Vagina (tissue), 2 donors: Measurements from ENCODE around the gene TTYH1. TPM values are rescaled to one million over a fixed set of nuclear protein-coding genes. Genes with fewer than 3 reads are reported as not detected.
A peak's percentile ranks its signal among the peaks of the same experiment; 100 is the strongest.

Experiments
- DNase-seq, 2 donors: peaks; one replicate each; pipeline ENCODE4 v3.0.0-alpha.2; 2017; ENCODE audit errors: extremely low spot score in 2 of 2
- H3K27ac ChIP-seq: fragments of 200-600 bp; sonication (generic); one replicate; pipeline ENCODE4 v1.5.1; 2019
- H3K27me3 ChIP-seq: fragments of 200-600 bp; sonication (generic); one replicate; pipeline ENCODE4 v1.5.1; 2019
- H3K36me3 ChIP-seq, 2 donors: fragments of 200-600 bp; sonication (generic); one replicate each; pipeline ENCODE4 v1.5.1; 2017 to 2019
- H3K4me1 ChIP-seq: fragments of 200-600 bp; sonication (generic); one replicate; pipeline ENCODE4 v1.5.1; 2019
- H3K4me3 ChIP-seq, 2 donors: fragments of 200-600 bp; sonication (generic); 1 replicate in 1 of 2; 2 replicates in 1 of 2; pipeline ENCODE4 v1.5.1; 2016 to 2019
- H3K9me3 ChIP-seq: fragments of 200-600 bp; sonication (generic); one replicate; pipeline ENCODE4 v1.5.1; 2019
- POLR2A ChIP-seq, 2 donors: fragments of 450-650 bp; IDR thresholded peaks; one replicate each; pipeline ENCODE4 v1.6.1; 2017; ENCODE audit warnings: antibody characterized with exemption in 2 of 2, mild to moderate bottlenecking in 2 of 2, moderate library complexity in 2 of 2
- POLR2AphosphoS5 ChIP-seq, 2 donors: sonication (generic); formaldehyde crosslinking; IDR thresholded peaks; one replicate each; pipeline ENCODE4 v1.9.0; 2017; ENCODE audit warnings: antibody characterized with exemption in 2 of 2, mild to moderate bottlenecking in 2 of 2, low read depth in 1 of 2; ENCODE audit not compliant: insufficient read depth in 1 of 2
- intact Hi-C: fragments of 100-400 bp; cut with DNase I; formaldehyde crosslinking; loops from one replicate; pipeline ENCODE4 v1.15.1; 2023
- total RNA-seq: library from RNA; depleted of rRNA; stranded (reverse); fragments of >200 nt; gene quantifications from one replicate; pipeline ENCODE4 v1.2.3, GENCODE V29; 2016
- TF ChIP-seq, protein P1 (sequence below), 3 experiments: fragments of 450-650 bp in 2 of 3; fragments of 200-600 bp in 1 of 3; sonication (generic) in 1 of 3; IDR thresholded peaks; one replicate each; pipeline ENCODE4 v1.5.1; 2017 to 2019; ENCODE audit warnings: antibody characterized with exemption in 3 of 3, mild to moderate bottlenecking in 2 of 3, moderate library complexity in 2 of 3

The TTYH1 gene
- total RNA-seq, 1 donor from 2014 or later, result 5.9 TPM

DNA sequence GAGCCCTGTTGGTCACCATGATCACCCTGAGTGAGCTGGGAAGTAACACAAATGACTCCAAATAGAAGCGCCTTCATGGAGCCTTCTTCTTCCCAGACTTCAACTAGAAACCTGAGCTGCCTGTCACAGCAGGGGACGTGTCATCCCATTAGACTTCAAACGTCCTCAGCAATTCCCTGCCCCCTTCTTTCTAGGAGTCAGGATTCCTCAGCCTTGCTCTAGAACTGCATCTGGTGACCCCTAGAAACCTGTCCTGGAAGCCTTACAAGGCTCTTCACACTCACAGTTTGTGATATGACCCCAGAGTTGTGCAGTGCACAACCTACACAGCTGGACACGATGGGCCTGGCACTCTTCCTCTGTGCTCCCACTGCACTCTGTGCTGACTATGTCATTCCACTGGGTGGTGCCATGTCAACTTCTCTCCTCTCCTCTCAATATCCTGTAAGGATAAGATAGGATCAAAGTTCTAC lies 23.6 kb upstream of the TTYH1 start:
- H3K36me3 ChIP-seq, result no peaks in the 10 kb centered on the region
- no peaks in the 10 kb centered on the region for H3K27me3 ChIP-seq
- H3K4me3 ChIP-seq, result no peak overlapping the region
- intact Hi-C loops, result no loop called here
- no peak for DNase-seq
- TF ChIP-seq POLR2A (IDR thresholded peaks at IDR 0.05) (no peak), POLR2AphosphoS5 (IDR thresholded peaks at IDR 0.05; ENCODE audit: insufficient read depth in 1 of 2, low read depth in 1 of 2) (no peak)
- TF ChIP-seq, protein P1, sequence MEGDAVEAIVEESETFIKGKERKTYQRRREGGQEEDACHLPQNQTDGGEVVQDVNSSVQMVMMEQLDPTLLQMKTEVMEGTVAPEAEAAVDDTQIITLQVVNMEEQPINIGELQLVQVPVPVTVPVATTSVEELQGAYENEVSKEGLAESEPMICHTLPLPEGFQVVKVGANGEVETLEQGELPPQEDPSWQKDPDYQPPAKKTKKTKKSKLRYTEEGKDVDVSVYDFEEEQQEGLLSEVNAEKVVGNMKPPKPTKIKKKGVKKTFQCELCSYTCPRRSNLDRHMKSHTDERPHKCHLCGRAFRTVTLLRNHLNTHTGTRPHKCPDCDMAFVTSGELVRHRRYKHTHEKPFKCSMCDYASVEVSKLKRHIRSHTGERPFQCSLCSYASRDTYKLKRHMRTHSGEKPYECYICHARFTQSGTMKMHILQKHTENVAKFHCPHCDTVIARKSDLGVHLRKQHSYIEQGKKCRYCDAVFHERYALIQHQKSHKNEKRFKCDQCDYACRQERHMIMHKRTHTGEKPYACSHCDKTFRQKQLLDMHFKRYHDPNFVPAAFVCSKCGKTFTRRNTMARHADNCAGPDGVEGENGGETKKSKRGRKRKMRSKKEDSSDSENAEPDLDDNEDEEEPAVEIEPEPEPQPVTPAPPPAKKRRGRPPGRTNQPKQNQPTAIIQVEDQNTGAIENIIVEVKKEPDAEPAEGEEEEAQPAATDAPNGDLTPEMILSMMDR (IDR thresholded peaks at IDR 0.05), result no peak
- peaks cover 8% of the 10 kb centered on the region for H3K4me1 ChIP-seq
- no peaks in the 10 kb centered on the region for H3K9me3 ChIP-seq
- no peak overlapping the region for H3K27ac ChIP-seq

DNA sequence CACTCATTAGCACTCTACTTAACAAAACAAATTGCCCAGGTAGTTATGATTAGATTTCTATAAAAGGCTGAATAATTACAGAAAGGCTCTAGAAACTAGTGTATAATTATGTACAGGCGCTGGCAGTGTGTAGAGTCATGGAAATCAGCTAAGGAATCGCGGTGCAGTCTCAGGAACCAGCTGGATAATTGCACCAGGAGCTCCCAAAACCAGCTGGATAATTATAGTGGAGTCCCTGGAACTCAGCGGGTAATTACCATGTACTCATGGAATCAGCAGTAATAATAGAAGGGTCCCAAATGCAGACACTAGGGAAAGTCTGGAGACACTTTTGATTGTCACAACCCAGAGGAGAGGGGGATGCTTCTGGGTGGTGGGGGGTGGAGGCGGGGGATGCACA lies 23.2 kb upstream of the TTYH1 start:
- intact Hi-C loops, result no loop called here
- Histone ChIP-seq H3K4me3 (no peak overlapping the region), H3K36me3 (no peaks in the 10 kb centered on the region), H3K4me1 (peaks cover 8% of the 10 kb centered on the region), H3K27me3 (no peaks in the 10 kb centered on the region), H3K27ac (no peak overlapping the region), H3K9me3 (no peaks in the 10 kb centered on the region)
- TF ChIP-seq POLR2A (IDR thresholded peaks at IDR 0.05), result no peak
- TF ChIP-seq, protein P1 (IDR thresholded peaks at IDR 0.05), result no peak
- TF ChIP-seq POLR2AphosphoS5 (IDR thresholded peaks at IDR 0.05; ENCODE audit: insufficient read depth in 1 of 2, low read depth in 1 of 2), result no peak
- no peak for DNase-seq

DNA sequence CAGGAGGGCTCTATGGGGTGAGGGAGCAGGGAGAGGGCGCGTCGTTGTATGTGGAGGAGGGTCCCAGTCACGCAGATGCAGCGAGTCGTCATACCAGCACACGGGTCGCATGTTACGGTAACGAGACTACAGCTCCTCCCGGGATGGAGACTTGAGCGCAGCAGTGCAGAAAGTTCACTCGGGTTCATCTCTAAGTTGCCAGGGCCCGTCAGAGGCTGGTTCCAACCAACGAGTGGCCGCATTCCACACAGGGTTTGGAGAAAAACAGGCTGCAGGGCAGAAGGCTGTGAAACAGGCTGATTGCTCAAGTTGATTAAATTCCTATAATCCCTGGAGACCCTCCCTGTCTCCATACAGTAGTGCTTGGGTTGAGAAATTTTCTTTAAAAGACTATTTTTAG lies 21.9 kb upstream of the TTYH1 start:
- DNase-seq, result no peak
- no peaks in the 10 kb centered on the region for H3K27me3 ChIP-seq
- H3K9me3 ChIP-seq, result no peaks in the 10 kb centered on the region
- no peak overlapping the region for H3K4me3 ChIP-seq
- no peak overlapping the region for H3K27ac ChIP-seq
- H3K36me3 ChIP-seq, result no peaks in the 10 kb centered on the region
- H3K4me1 ChIP-seq, result peaks cover 5% of the 10 kb centered on the region
- TF ChIP-seq POLR2A (IDR thresholded peaks at IDR 0.05) (no peak), POLR2AphosphoS5 (IDR thresholded peaks at IDR 0.05; ENCODE audit: insufficient read depth in 1 of 2, low read depth in 1 of 2) (no peak)
- TF ChIP-seq, protein P1 (IDR thresholded peaks at IDR 0.05), result no peak
- intact Hi-C loops, result no loop called here

DNA sequence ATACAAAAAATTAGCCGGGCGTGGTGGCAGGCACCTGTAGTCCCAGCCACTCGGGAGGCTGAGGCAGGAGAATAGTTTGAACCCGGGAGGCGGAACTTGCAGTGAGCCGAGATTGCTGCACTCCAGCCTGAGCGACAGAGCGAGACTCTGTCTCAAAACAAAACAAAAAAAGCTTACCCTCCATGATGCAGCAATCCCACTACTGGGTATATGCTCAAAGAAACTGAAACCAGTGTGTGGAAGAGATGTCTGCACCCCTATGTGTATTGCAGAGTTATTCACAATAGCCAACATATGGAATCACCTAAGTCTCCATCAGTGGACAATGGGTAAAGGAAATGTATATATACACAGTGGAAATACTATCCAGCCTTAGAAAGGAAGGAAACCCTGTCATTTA lies 19.6 kb upstream of the TTYH1 start:
- H3K9me3 ChIP-seq, result no peaks in the 10 kb centered on the region
- no peaks in the 10 kb centered on the region for H3K4me1 ChIP-seq
- no peak overlapping the region for H3K27ac ChIP-seq
- intact Hi-C loops, result no loop called here
- no peaks in the 10 kb centered on the region for H3K36me3 ChIP-seq
- H3K4me3 ChIP-seq, result no peak overlapping the region
- H3K27me3 ChIP-seq, result no peaks in the 10 kb centered on the region
- TF ChIP-seq, protein P1 (IDR thresholded peaks at IDR 0.05), result no peak
- TF ChIP-seq POLR2AphosphoS5 (IDR thresholded peaks at IDR 0.05; ENCODE audit: insufficient read depth in 1 of 2, low read depth in 1 of 2) (no peak), POLR2A (IDR thresholded peaks at IDR 0.05) (no peak)
- DNase-seq, result no peak

DNA sequence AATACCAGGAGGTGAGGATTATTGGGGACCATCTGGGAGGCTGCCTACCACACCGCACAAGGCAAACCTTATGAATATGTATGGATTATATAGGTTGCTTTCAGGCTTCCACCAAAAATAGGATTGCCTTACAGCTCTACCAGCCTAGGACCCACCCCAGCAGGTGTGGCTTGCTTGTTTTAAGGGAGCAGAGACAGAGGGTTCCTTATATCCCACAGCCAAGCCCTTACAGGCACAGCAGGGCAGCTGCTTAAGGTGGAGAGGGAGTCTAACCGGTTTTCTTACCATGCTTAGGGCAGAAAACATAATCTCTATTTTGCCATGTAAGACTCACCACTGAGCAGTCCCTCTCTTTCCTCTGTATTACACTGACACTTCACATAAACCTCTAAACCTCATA lies 16.1 kb upstream of the TTYH1 start:
- Histone ChIP-seq H3K4me3 (no peak overlapping the region), H3K9me3 (no peaks in the 10 kb centered on the region), H3K4me1 (no peaks in the 10 kb centered on the region), H3K27me3 (no peaks in the 10 kb centered on the region), H3K27ac (no peak overlapping the region), H3K36me3 (no peaks in the 10 kb centered on the region)
- TF ChIP-seq POLR2AphosphoS5 (IDR thresholded peaks at IDR 0.05; ENCODE audit: insufficient read depth in 1 of 2, low read depth in 1 of 2) (peak in 1 of 2 donors; percentile 35), POLR2A (IDR thresholded peaks at IDR 0.05) (no peak)
- TF ChIP-seq, protein P1 (IDR thresholded peaks at IDR 0.05), result no peak
- no peak for DNase-seq
- intact Hi-C loops, result no loop called here
